H1 (cell line): Measurements from ENCODE around the gene ZNF346. TPM values are rescaled to one million over a fixed set of nuclear protein-coding genes. Genes with fewer than 3 reads are reported as not detected.

Experiments used
- ATF2 ChIP-seq: IDR thresholded peaks from 2 replicates; pipeline ENCODE4 v1.6.1; 2012; ENCODE audit warnings: low read length, inconsistent platforms
- BACH1 ChIP-seq: IDR thresholded peaks from 2 replicates; pipeline ENCODE4 v1.6.1; 2012; ENCODE audit warnings: low read length, improper control_type of control experiment
- CHD1 ChIP-seq: IDR thresholded peaks from 2 replicates; pipeline ENCODE4 v1.6.1; 2012; ENCODE audit warnings: low read depth, low read length, improper control_type of control experiment
- CHD2 ChIP-seq: IDR thresholded peaks from 2 replicates; pipeline ENCODE4 v1.6.1; 2012; ENCODE audit warnings: low read length, improper control_type of control experiment
- CTCF ChIP-seq, 3 experiments: IDR thresholded peaks; 1 replicate in 2 of 3; 2 replicates in 1 of 3; pipeline versions ENCODE4 v1.5.1 to v1.6.1; 2011; ENCODE audit warnings: low read length in 3 of 3, mild to moderate bottlenecking in 3 of 3, inconsistent platforms in 2 of 3, low read depth in 1 of 3, moderate library complexity in 1 of 3; ENCODE audit not compliant: insufficient read depth in 1 of 3; ENCODE audit errors: control extremely low read depth in 1 of 3
- GTF2F1 ChIP-seq: IDR thresholded peaks from 2 replicates; pipeline ENCODE4 v1.6.1; 2012; ENCODE audit warnings: low read depth, low read length, improper control_type of control experiment, borderline replicate concordance
- KDM1A ChIP-seq: fragments of 200-600, 300-600 bp; sonication (generic); IDR thresholded peaks from 2 replicates; pipeline ENCODE4 v1.7.1; 2016; ENCODE audit warnings: mild to moderate bottlenecking, low read length, borderline replicate concordance
- KDM5A ChIP-seq: fragments of 200-600 bp; IDR thresholded peaks from 2 replicates; pipeline ENCODE4 v1.7.1; 2012; ENCODE audit warnings: mild to moderate bottlenecking, low read length, inconsistent platforms, mixed read lengths
- MAFK ChIP-seq: IDR thresholded peaks from 2 replicates; pipeline ENCODE4 v1.6.1; 2012; ENCODE audit warnings: low read depth, mild to moderate bottlenecking, improper control_type of control experiment, low read length
- PHF8 ChIP-seq: fragments of 200-600 bp; sonication (generic); conservative IDR thresholded peaks from 2 replicates; pipeline ENCODE4 v1.7.1; 2012; ENCODE audit warnings: low read depth, mild to moderate bottlenecking, inconsistent platforms, low read length, moderate library complexity
- POLR2A ChIP-seq, 2 experiments: IDR thresholded peaks; 1 replicate in 1 of 2; 2 replicates in 1 of 2; pipeline ENCODE4 v1.6.1; 2011; ENCODE audit warnings: low read depth in 2 of 2, low read length in 2 of 2, mild to moderate bottlenecking in 2 of 2; ENCODE audit errors: control extremely low read depth in 1 of 2
- RNF2 ChIP-seq: fragments of 200-900, 300-1000 bp; sonication (generic); IDR thresholded peaks from 2 replicates; pipeline ENCODE4 v1.7.1; 2016; ENCODE audit warnings: borderline replicate concordance, low read depth, mild to moderate bottlenecking, antibody characterized with exemption, low read length; ENCODE audit not compliant: poor library complexity, severe bottlenecking; ENCODE audit errors: missing control alignments
- RXRA ChIP-seq: IDR thresholded peaks from 2 replicates; pipeline ENCODE4 v1.6.1; 2011; ENCODE audit warnings: low read depth, mild to moderate bottlenecking, low read length, moderate library complexity; ENCODE audit not compliant: insufficient read depth
- SAP30 ChIP-seq: fragments of 300-600 bp; sonication (generic); IDR thresholded peaks from 2 replicates; pipeline ENCODE4 v1.7.1; 2012; ENCODE audit warnings: low read length, moderate library complexity, mild to moderate bottlenecking, inconsistent platforms; ENCODE audit not compliant: insufficient read depth, insufficient replicate concordance
- SIRT6 ChIP-seq: IDR thresholded peaks from one replicate; pipeline ENCODE4 v1.7.1; 2012; ENCODE audit warnings: low read length, inconsistent platforms
- SP1 ChIP-seq: IDR thresholded peaks from 2 replicates; pipeline ENCODE4 v1.6.1; 2011; ENCODE audit warnings: low read depth, low read length
- SP4 ChIP-seq: IDR thresholded peaks from 2 replicates; pipeline ENCODE4 v1.6.1; 2012; ENCODE audit warnings: low read length, inconsistent platforms
- USF2 ChIP-seq: IDR thresholded peaks from 2 replicates; pipeline ENCODE4 v1.6.1; 2011; ENCODE audit warnings: low read length, improper control_type of control experiment
- ZNF274 ChIP-seq: IDR thresholded peaks from 2 replicates; pipeline ENCODE4 v1.7.0; 2012; ENCODE audit warnings: low read length, borderline replicate concordance; ENCODE audit errors: extremely low read depth
- polyA plus RNA-seq, 7 experiments: library from polyadenylated mRNA; depleted of rRNA in 3 of 7; stranded (reverse) in 5 of 7; unstranded in 2 of 7; fragments of >200 nt in 5 of 7; fragments of 200-250 nt in 2 of 7; gene quantifications; 1 replicate in 5 of 7; 2 replicates in 1 of 7; 4 replicates in 1 of 7; pipeline versions ENCODE4 v1.2.1 to v1.2.3, GENCODE V29; 2011 to 2013; ENCODE audit warnings: missing spikeins in 2 of 7, mixed read lengths in 2 of 7
- total RNA-seq: library from RNA; stranded (reverse); fragmentation: NEBNext Ultra II Directional; extraction: Animal tissue kit (Norgen Biotek cat#: 25700); gene quantifications from 2 replicates; pipeline ENCODE4 v1.2.1, GENCODE V29; 2021

Gene ZNF346
- total and polyA plus RNA-seq, 2 of the 8 experiments (the other 6 are each of a cell fraction or from before 2014, with no cell fraction given), result 19.9 to 20.8 TPM

- TF ChIP-seq ZNF274 (no peak), SAP30 (no peak), BACH1 (peak; percentile 81), SIRT6 (no peak), KDM1A (no peak), PHF8 (peak; percentile 78), RXRA (no peak), CHD1 (peak; percentile 94), CHD2 (peak; percentile 68), SP1 (peak; percentile 72), USF2 (no peak; the same call in 1 of the 2 replicates), KDM5A (no peak), RNF2 (no peak), CTCF (IDR thresholded peaks at IDR 0.05; ENCODE audit: control extremely low read depth in 1 of 3, insufficient read depth in 1 of 3, low read depth in 1 of 3, low read length in 3 of 3) (no peak), MAFK (no peak), SP4 (no peak), POLR2A (IDR thresholded peaks at IDR 0.05; ENCODE audit: control extremely low read depth in 1 of 2, low read depth in 2 of 2, low read length in 2 of 2) (peak; percentile 49 to 52; a peak in 2 of 3 replicates), ATF2 (no peak), GTF2F1 (no peak)
Measured at GRCh38 chr5:177006265-177006972, 16.1 kb upstream of the ZNF346 start, which contains the start of gene UIMC1 (continued).
